Germinal center (tissue), 1 donor: Measurements from ENCODE around the gene HPDL.
A peak's percentile ranks its signal among the peaks of the same experiment; 100 is the strongest.
"Not testable (repeated sequence)": the region's sequence is repeated elsewhere in the genome, so short reads cannot be mapped to it uniquely, and the experiment has no call there.

Experiments
- DNase-seq: peaks from one replicate; pipeline ENCODE4 v3.0.0; 2012; ENCODE audit warnings: mixed read lengths, low spot score

The HPDL gene

DNA sequence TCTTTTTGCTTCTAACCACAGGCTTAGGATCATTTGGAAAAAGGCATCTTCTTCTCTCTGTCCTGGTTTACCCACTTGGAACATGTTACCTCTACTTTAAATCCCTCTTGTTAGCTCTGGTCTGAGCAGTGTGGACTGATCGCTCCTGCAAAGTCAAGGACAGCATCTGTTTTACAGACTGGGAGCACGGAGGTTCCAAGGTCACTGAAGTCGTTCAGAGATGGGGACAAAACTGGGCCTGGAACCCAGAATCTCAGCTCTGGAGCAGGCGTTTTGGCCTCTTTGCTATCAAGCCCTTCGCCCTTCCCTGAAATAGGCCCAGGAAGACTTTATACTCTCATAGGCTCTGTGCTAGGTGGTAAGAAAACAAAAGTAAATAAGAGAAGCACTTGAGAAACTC lies 24.8 kb downstream of the HPDL start:
- no peak for DNase-seq

DNA sequence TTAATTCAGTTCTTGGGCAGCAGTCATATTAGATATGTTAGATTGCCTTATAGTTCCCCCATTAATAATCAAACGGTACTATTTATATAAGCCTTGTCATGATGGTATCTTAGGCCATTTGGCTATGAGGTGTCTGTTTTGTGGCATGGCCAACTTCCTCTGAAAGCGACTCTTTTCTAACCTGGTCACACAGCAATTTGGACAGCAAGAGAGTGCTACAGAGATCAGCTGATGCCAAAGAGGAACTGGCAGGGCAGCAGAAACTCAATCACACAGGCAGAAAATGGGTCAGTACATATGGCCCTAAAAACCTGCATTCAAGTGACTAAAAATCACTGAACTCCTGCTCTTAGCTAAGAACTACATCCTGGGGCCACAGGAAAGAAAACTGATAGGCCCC lies 27.0 kb downstream of the HPDL start:
- no peak for DNase-seq

DNA sequence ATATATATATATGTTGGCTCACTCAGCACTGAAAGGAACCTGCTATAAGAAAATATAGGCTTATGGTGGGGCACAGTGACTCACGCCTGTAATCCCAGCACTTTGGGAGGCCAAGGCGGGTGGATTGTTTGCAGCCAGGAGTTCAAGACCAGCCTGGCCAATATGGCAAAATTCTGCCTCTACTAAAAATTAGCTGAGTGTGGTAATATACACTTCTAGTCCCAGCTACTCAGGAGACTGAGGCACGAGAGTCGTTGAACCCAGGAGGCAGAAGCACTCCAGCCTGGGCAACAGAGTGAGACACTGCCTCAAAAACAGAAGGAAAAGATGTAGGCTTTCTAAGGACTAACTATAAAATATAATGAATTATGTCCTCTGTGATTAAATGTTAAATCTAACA lies 28.1 kb downstream of the HPDL start:
- DNase-seq: no peak

DNA sequence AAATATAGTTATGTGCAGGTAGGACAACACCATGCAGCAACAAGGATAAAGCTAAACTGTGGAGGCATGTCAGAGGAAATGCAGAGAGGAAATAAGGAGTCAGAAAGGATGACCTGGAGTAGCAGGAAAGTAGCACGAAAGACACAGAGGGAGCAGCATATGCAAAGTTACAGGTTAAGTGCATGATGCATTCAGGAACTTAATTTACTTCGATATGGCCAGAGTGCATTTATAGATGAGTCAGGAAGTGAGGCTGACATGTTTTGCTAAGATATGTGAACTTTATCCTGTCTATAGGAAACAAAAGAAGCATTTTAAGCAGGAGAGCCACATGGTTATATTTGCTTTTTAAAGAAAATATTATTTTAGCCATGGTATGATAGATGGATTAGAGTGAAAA lies 29.0 kb downstream of the HPDL start:
- no peak for DNase-seq

DNA sequence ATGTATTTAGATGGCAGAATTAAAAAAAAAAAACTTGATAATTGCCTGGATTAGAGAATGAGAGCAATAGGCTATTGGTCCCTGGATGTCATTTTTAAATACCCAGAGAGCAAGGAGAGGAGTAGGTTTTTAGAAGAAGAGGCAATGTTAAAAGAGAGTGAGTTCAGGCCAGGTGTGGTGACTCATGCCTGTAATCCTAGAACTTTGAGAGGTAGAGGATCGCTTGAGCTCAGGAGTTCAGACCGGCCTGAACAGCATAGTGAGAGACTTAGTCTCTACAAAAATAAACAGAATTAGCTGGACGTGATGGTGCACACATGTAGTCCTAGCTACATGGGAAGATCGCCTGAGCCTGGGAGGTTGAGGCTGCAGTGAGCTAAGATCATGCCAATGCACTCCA lies 29.5 kb downstream of the HPDL start:
- DNase-seq: no peak

DNA sequence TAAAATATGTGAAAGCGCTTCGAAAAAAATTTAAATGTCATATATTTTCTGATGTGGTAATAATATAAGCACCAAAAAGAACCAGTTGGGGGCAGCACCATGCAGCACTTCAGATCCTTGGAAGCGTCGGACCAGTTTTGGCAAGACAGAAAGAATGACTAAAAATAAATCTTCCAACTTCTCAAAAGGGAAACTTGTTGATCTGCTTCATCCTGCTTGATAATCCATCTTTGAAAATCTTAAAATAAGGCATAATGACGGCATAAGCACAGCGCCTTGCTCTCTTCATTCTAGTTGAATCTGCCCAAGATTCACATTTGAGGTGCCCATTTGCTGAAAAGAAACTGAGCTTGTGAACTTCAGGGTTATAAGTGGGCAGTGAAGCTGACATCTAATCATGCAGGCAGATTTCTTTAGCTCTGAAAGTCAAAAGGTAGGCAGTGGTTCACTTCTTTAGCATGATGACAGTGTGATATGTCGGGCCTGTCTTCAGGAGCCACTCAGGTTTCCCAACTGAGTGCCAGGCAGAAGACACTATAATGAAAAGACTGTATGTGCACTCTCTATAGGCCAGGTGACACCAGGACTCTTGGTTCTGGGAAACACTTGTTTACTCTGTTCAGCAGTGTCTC lies 33.3 kb downstream of the HPDL start:
- DNase-seq: peak; percentile 18

DNA sequence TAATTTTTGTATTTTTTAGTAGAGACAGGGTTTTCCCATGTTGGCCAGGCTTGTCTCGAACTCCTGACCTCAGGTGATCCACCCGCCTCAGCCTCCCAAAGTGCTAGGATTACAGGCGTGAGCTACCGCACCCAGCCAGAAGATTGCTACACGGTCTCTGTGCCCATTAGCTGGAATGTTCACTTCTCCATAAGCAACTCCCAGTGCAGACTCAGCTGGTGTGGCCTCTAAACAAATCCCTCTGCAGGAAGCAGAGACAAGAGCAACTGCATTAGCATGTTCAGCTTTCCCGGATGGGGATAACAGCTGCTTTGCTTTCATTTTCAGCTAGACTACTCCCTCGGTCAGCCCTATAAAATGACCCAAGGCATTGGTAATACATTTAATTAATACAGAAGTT lies 34.3 kb downstream of the HPDL start:
- DNase-seq: not testable (repeated sequence)

DNA sequence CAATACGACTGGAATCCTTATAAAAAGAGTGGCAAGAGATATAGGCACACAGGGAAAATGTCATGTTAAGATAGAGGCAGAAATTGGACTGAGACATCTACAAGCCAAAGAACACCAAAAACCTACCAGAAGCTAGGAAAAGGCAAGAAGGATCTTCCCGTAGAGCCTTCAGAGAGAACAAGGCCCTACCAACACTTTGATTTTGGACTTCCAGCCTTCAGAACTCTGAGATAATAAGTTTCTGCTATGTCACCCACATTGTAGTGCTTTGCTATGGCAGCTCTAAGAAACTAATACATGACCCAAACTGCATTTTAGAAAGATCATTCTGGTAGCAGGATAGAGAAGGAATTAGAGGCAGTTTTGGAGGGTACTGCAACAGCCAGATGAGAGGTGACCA lies 37.6 kb downstream of the HPDL start:
- DNase-seq: no peak

DNA sequence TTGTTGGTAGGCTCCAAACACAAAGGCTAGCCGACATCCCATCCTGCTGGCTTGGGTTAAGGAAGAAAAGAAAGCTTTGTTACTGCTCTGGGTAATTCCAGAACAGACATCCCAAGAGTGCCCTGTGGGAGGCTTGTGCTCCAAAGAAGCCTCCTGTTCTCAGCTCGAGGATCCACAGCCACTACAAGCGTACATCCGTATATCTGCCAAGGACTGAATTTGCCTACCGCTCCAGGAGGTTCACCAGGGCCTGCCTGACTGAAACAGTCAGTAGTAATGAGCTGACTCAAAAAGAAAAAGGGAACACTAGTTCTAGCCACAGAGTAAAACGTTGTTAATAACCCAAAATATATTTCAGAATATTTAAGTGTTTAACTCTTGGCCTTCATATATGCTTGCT lies 38.4 kb downstream of the HPDL start:
- DNase-seq: no peak

DNA sequence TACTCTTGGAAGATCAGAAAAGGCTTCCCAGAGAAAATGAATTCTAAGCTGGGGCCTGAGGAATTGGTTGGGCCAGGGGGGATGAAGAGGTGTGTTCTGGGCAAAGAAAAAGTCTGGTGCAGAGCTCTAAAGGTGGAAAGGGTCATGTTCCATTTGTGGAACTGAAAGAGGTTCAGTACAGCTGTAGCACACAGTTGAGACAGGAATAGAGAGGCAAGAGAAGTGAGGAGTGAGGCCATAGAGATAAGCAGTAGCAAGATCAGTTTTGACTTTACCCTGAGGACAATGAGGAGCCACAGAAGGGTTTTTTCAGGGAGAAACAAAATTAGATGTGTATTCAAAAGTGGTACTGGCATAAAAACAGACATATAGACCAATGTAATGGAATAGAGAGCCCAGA lies 43.9 kb downstream of the HPDL start:
- DNase-seq: no peak

DNA sequence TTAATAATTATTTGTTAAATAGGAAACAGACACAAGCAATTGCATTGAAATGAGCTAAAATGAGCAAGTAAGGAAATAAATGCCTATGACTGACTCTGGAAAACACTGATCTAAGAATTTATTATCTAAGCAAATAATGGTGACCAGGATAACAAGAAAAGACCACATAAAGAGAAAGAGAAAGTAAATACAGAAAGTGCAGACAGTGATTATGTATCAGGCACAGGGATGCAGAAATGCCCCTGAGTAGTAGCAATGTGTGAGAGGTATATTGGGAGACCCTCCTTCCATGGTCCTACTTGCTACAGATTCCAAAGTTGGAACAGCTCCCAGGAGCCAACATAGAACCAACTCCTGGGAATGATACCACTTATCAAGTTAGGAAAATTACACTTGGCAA lies 46.9 kb downstream of the HPDL start:
- DNase-seq: no peak

DNA sequence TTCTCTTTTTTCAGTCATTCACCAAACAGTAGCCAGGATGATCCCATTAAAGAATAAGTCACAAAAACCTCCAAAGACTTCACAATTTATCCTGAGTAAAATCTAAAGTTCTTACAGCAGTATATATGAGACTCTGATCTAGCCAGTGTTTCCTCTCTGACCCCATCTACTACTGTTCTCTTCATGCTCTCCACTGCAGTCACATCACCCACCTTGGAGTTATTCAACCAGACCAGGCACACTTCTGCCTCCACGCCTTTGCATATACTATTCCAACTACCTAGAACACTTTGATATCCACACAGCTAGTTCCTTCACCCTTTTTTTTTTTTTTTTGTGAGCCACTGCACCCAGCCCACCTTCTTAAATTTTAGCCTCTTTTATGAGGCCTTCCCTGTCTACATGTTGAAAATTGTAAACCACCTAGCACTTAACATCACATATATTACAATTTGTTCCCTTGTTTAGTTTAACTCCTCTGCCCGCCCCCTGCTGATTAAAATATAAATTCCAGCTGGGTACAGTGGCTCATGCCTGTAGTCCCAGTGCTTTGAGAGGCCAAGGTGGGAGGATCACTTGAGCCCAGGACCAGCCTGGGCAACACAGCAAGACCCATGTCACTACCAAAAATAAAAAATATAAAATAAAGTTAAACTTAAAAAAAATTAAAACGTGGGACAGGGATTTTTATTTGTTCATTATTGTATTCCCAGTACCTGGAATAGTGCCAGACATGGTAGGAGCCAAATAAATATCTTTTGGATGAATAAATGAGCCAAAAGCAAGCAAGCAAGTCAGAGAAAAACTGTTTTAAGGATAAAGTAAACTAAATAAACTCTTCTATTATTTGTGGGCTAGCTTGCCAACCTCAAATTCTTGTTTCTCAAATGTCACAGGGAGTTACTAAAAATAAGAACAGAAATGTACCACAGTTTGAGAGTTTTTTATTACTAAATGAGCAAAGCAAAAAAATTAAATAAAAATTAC lies 48.7 kb downstream of the HPDL start:
- DNase-seq: peak; percentile 24

DNA sequence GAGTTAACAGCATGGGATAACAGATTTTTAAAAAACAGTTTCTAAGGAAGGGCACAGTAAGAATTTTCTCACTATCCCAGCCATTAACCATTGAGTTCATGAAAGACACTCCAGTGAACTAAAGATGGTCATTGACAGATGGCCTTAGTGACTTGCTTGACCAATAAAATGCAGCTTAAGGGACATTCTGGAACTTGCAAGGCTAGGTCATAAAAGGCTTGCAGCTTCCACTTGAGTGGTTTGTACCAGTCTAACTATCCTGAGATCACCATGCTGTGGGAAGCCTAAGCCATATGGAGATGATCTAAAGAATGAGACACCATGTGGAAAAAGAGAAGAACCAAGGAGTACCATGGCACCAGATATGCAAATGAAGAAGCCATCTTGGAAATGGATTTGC lies 51.5 kb downstream of the HPDL start:
- DNase-seq: no peak
